ENCODE measurements around the gene HDDC2. TPM values are rescaled to one million over a fixed set of nuclear protein-coding genes. Genes with fewer than 3 reads are reported as not detected.
"Not testable (repeated sequence)": the region's sequence is repeated elsewhere in the genome, so short reads cannot be mapped to it uniquely, and the experiment has no call there.

The HDDC2 gene
- total RNA-seq, 1 experiment from 2014 or later, result 86.6 TPM

- DNase-seq (ENCODE audit: low read depth), result no peak
These were observed 5.0 kb upstream of the HDDC2 start for GRCh38 chr6:125306756-125307149.

DNA sequence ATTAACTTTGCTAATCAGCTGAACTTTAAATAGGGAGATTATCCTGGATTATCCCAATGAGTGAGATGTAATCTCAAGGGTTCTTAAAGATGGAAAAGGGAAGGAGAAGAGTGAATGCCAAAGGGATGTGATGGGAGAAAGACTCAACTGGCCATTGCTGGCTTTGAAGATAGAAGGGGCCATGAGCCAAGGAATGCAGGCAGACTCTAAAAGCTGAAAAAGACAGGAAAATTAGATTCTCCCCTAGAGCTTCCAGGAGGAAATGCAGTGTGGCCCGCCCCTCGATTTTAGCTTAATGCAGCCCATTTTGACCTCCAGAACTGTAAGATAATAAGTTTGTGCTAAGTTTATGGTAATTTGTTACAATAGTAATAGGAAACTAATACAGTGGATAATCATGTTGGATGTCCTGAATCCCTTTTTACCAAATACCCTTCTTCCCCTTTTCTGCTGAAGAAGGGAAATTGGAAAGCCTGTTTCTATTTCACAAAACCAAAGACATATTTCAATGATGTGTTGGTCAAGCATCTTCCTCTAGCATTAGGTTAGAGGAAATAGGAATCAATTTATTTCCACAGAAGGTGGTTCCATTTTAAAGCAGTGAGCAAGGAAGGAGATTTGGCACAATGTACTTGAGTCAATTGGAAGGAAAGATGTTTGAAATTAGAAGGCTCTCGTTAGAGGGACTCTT is 3.3 kb upstream of the HDDC2 start:
- DNase-seq (ENCODE audit: low read depth), result no peak

DNA sequence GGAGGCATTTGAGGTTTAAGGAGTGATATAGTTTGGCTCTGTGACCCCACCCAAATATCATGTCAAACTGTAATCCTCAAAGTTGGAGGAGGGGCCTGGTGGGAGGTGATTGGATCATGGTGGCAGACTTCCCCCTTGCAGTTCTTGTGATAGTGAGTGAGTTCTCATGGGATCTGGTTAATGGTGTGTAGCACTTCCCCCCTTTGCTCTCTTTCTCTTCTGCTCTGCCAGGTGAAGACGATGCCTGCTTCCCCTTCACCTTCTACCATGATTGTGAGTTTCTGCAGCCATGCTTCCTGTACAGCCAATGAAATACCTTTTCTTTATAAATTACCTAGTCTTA is 1.7 kb upstream of the HDDC2 start:
- DNase-seq (ENCODE audit: low read depth), result no peak

GRCh38 chr6:125302840-125303511 is 1.2 kb upstream of the HDDC2 start:
- peak; percentile 36 for DNase-seq (ENCODE audit: low read depth)

- DNase-seq (ENCODE audit: low read depth), result no peak
These were observed 754 bp downstream of the HDDC2 start for GRCh38 chr6:125300992-125301434.

- no peak for DNase-seq (ENCODE audit: low read depth)
These were observed 2.5 kb downstream of the HDDC2 start for GRCh38 chr6:125299257-125299656.

DNA sequence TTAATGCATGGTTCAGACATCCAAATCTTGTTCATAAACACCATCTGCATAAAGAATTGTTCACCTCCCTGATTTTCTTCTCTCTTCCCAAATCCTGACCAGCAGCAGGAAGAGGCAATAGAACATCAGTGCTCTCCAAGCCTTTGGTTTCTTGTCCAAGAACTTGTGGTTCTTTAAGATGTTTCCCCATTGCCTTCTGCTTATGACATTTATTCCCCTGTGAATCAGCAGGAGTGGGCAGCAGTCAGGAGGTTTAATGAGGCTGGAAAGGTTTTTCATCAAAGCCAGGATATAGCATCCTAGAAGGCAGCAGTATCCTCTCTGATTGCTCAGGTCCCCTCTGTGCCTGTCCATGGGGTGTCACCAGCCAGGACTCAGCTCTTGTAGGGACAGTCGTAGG is 5.3 kb downstream of the HDDC2 start:
- no peak for DNase-seq (ENCODE audit: low read depth)

- no peak for DNase-seq (ENCODE audit: low read depth)
These were observed 6.8 kb downstream of the HDDC2 start for GRCh38 chr6:125294925-125295324.

DNA sequence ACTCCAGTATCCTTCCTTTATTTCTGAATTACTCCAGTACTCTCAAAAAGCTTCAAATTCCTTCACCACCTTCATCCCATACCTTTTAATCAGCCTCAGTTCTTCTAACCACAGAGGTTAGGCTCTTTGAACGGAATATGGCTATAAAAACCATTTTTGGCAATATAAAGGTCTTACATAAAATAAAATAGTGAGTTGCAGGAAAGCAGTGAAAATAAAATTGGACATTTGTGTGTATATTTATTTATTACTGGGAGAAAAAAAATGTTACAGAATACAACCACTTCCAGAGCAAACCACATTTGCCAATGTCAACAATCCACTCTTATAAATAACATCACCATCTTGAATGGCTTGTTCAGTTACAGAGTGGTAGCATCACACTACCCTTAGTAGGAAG is 7.7 kb downstream of the HDDC2 start:
- no peak for DNase-seq (ENCODE audit: low read depth)

DNA sequence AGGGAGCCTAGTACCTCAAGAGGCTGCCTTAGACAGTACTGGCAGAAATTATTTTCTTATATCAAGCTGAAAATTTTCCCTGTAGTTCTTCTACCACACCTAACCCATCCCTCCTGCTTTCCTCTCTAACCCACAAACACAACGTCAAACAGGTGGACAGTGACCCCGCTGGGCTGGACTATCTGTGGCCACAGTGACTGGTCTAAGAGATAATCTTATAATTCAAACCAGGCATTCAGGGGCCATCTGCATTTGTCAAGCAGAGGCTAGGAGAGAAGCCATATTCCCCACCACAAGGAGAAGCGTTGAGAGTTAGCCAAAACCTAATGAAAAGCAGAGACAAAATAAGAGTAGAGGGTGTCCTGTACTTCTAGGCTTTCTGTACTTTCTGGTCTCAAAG is 8.2 kb downstream of the HDDC2 start:
- no peak for DNase-seq (ENCODE audit: low read depth)

DNA sequence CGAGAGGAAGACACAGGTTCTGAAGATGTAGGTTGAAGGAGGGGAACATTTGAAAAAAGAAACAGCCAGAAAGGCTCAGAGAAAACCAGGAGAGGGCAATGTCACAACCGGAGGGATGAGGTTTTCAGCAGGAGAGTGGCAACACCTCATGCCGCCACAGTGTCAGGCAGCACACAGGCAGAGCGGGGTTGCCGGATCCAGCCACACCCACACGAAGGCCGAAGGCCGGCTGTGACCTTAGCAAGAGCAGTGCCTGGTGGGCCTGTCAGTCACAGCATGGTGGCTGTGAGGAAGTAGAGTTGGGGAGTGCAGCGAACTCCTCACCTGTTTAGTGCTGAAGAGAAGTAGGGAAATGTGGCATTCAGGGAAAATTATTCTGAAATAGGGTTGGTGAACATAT is 14.0 kb downstream of the HDDC2 start:
- DNase-seq (ENCODE audit: low read depth), result no peak

GRCh38 chr6:125285936-125286335 is 15.8 kb downstream of the HDDC2 start:
- DNase-seq (ENCODE audit: low read depth), result no peak

- no peak for DNase-seq (ENCODE audit: low read depth)
These were observed 16.4 kb downstream of the HDDC2 start for GRCh38 chr6:125285353-125285752.

DNA sequence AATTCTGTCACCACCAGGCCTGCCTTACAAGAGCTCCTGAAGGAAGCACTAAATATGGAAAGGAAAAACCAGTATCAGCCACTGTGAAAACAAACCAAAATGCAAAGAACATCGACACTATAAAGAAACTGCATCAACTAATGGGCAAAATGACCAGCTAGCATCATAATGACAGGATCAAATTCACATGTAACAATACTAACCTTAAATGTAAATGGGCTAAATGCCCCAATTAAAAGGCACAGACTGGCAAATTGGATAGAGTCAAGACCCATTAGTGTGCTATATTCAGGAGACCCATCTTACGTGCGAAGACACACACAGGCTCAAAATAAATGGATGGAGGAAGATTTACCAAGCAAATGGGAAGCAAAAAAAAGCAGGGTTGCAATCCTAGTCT is 19.3 kb downstream of the HDDC2 start:
- not testable (repeated sequence) for DNase-seq (ENCODE audit: low read depth)

- DNase-seq (ENCODE audit: low read depth), result not testable (repeated sequence)
These were observed 21.3 kb downstream of the HDDC2 start for GRCh38 chr6:125280370-125281035.

GRCh38 chr6:125279961-125280360 is 21.8 kb downstream of the HDDC2 start:
- DNase-seq (ENCODE audit: low read depth), result no peak

DNA sequence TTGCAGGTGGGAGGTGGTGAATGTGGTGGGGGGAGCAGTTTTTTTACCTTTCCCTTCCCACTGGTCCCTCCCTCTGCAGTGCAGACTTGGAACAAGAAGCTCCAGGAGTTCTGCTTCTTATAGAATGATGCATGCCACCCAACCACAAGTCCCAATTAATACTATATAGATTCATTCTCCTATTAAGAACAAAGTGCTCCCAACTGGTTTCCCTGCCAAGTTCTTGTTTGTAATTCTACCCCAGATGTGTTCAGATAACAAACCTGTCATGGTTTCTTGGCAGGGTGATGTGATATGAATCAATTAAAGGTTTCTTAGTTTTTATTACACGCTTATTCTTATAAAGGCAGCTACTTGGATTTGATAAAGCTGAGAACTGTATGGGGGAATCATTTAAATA is 23.9 kb downstream of the HDDC2 start:
- no peak for DNase-seq (ENCODE audit: low read depth)

GRCh38 chr6:125275779-125276178 is 26.0 kb downstream of the HDDC2 start:
- no peak for DNase-seq (ENCODE audit: low read depth)

- no peak for DNase-seq (ENCODE audit: low read depth)
These were observed 26.8 kb downstream of the HDDC2 start for GRCh38 chr6:125274935-125275334.

DNA sequence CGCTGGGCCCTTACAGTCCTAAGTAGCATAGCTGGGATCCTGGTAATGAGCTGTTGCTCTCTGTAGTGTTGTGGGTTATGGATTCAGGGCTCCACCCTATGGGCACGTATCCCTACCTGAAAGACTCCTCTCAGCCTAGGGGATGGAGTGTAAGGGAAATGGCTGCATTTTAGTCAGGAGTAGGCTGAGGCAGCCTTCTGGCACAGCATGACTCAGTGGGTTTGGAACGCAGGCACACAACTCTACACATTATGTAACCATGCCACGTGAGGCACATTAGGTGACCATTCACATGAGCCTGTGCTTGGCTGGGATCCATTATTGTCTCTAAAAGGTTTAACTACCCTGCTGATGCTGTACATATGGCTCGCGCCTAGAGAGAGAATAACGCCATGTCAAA is 27.8 kb downstream of the HDDC2 start:
- peak; percentile 89 for DNase-seq (ENCODE audit: low read depth)

GRCh38 chr6:125273251-125273650 is 28.5 kb downstream of the HDDC2 start:
- DNase-seq (ENCODE audit: low read depth), result no peak

DNA sequence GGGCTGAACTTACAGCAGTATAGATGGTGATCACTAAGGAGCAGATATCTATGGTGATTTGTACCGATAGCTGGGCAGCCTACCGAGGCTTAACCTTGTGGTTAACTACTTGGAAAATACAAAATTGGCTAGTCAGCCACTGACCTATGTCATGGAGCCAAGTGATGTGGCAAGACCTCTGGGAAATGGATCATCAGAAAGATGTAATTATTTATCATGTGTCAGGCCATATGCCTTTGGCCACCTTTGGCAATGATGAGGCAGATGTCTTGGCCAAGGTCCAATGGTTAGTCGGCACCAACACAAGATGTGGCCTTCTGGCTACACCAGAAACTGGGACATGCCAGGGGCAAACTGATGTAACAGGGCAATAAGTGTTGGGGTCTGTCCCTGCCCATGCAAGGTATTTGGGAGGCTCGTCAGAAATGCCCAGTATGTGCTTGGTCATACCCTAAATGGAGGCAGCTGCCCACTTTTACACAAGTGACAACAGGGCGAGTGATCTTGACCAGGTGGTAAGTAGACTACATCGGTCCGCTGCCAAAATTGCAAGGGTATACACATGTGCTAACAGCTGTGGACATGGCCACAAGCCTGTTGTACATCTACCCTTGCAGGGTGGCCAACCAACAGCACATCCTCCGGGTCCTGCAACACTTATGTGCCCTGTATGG is 30.1 kb downstream of the HDDC2 start:
- DNase-seq (ENCODE audit: low read depth), result peak; percentile 45

DNA sequence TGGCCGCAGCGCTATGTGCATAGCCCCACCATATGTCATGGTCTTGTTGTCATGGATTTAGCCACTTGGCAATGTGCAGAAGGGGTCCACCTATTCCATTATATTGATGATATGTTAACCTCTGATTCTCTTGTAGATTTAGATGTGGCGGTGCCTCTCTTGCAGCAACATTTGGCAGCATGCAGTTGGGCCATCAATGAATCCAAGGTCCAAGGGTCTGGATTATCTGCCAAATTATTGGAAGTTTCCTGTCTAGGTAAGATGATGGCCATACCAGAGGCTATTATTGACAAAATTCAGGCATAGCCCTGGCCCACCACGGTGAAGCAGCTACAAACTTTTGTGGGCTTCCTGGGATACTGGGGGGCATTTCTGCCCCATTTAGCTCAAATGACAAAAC is 31.4 kb downstream of the HDDC2 start:
- DNase-seq (ENCODE audit: low read depth), result no peak
